Measurements from ENCODE around the gene RNF135.
"Not testable (repeated sequence)": the region's sequence is repeated elsewhere in the genome, so short reads cannot be mapped to it uniquely, and the experiment has no call there.

Gene RNF135

DNA sequence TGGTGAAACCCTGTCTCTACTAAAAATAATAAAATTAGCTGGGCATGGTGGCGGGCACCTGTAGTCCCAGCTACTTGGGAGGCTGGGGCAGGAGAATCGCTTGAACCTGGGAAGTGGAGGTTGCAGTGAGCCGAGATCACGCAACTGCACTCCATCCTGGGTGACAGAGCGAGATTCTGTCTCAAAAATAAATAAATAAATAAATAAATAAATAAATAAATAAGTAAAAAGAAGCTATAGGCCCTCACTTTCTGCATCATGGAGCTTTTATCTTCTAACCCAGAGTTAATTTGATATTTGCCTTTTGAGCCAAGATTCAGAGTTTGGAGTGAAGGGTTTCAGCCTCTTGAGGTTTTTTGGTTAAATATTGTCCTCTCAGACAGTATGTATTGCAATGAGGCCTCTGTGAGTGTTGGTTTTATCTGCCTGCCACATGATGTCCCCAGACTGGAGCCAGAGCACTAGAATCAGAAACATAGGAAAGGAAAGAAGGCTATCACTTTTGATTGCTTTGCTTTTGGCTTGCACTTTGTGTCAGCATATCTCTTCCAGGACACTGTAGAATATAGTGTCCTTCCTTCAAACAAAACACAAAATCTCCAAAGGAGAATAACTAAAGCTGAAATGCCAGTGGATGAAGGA lies 32.5 kb downstream of the RNF135 start:
- DNase-seq (ENCODE audit: low spot score) = no peak

DNA sequence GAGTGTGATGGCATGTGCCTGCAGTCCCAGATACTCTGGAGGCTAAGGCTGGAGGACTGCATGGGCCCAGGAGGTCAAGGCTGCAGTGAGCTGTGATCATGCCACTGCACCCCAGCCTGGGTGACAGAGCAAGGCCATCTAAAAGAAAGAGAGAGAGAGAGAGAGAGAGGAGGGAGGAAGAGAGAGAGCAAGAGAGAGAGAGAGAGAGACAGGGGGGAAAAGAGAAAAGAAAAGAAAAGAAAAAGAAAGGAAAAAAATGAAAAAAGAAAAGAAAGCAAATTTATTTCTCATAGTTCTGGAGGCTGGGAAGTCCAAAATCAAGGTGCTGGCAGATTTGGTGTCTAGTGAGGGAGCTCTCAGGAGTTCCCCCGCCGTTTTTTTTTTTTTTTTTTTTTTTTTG lies 33.3 kb downstream of the RNF135 start:
- DNase-seq (ENCODE audit: low spot score) = no peak

DNA sequence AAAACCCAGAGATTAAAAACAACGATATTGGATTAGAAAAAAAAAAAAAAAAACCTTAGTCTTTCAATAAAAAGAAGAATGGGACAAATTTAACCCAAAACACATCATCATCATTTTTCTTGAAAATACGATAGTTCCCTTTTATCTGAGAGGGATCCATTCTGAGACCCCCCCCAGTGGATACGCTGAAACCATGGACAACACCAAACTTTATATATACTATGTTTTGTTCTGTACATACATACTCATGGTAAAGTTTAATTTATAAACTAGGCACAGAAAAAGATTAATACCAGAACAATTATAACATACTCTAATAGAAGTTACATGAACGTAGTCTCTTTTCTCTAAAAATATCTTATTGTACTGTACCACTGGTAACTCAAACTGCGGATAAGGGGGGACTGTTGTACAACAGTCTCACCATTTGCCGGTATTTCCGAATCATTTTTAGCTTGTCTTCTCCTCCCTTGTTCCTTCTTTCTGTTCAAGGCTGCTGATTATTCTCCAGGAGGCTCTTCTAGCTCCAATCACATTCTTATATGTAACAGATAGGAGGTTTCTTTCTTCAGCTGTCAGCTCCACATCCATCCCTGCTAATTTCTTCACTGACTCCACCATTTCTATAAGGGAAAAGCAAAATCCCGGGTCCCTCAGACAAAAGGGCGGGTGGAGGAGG lies 37.0 kb downstream of the RNF135 start:
- no peak for DNase-seq (ENCODE audit: low spot score)

DNA sequence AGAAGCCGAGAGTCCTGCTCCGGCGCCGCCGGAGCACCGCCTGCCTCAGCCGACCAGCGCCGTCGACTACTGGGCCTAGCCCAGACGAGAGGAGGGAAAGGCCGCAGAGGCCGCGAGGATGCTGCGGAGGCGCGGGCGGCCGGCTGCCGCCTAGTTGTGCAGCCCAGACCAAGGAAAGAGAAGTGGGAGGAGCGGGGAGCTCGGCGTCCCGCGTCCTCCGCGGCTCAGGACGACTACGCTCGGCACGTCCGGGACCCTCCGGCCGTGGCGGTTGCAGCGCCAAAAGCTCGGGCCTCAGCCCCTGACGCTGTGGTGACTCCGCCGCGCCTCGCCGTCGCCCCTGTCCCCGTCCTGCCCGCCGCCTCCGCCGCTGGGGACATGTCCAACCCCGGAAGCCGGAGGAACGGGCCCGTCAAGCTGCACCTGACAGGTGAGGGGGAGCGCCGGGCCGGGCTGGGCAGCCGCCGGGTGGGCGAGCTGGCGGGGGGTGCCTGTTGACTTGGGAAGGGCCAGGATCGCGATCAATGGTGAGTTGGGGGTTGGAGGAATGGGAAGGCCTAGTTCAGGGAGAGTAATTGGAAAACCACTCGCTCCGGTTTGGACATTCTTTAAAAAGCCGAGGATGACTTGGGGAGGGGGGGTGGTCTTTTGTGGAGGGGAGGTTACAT lies 37.7 kb downstream of the RNF135 start:
- peak; percentile 65 for DNase-seq (ENCODE audit: low spot score)

DNA sequence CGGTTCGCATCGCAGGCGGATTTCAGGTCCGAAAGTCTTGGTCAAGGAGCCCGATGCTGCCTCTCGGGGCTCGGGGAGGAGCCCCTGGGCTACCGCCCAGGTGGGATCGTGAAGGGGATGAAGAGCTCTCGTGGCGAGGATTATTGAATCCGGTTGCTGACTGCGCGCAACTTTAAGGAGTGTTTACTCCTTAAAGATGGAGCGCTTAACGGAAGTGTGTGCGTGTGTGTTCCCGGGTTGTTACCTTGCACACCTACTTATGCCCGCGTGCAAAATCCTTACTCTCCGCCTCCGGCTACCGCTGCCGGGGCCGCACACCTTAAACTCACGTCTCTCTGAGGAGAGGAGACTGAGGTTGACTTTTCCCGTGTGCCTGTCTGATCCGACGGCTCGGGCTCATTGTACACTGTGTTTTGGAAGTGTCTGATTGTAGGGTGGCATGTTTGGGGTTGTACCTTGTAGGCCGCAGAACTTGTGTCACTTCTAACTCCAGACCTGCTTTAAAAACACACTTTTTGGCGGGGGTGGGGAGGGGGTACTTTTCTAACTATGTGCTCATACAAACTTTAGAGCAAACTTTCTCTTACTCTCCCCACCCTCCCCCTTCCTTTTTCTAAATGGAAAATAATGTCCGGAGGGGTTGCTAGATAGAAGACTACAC lies 38.3 kb downstream of the RNF135 start:
- DNase-seq (ENCODE audit: low spot score) = not testable (repeated sequence)

DNA sequence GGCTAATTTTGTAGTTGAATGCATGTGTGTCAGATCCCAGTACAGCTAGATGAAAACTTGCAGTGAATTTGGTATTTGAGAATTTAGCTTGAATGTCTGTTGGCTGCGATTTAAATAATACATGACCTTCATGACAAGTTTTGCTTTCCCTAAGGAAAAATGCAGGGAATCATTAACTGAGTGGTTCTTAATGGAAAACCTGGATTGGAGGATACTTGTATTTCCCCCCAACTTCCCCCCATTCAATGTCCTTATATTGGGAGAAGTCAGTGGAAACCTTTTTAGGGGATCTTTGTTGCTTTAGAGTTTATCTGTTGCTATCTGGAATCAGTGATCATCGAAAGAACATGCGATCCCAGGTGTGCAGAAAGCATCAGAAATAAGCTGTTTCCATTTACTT lies 39.2 kb downstream of the RNF135 start:
- DNase-seq (ENCODE audit: low spot score) = not testable (repeated sequence)

DNA sequence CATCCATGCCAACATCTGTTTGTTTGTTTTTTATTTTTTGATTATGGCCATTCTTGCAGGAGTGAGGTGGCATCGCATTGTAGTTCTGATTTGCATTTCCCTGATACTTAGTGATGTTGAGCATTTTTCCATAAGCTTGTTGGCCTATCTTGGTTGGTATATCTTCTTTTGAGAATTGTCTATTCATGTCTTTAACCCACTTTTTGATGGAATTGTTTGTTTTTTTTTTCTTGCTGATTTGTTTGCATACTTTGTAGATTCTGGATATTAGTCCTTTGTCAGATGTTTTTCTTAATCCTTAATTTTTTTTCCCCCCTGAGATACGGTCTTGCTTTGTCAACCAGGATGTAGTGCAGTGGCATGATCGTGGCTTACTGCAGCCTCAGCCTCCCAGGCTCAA lies 43.0 kb downstream of the RNF135 start:
- DNase-seq (ENCODE audit: low spot score) = no peak

DNA sequence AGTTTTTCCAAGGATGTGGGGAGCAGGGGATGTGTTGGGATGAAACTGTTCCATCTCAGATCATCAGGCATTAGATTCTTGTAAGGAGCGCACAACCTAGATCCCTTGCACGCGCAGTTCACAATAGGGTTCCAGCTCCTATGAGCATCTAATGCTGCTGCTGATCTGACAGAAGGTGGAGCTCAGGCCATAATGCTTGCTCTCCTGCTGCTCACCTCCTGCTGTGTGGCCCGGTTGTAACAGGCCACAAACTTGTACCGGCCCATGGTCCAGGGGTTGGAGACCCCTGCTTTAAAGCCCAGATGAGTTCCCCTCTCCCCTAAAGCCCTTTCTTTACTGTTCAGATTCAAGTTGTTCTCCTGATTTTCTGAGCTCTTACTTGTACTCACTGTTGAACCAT lies 44.8 kb downstream of the RNF135 start:
- no peak for DNase-seq (ENCODE audit: low spot score)

DNA sequence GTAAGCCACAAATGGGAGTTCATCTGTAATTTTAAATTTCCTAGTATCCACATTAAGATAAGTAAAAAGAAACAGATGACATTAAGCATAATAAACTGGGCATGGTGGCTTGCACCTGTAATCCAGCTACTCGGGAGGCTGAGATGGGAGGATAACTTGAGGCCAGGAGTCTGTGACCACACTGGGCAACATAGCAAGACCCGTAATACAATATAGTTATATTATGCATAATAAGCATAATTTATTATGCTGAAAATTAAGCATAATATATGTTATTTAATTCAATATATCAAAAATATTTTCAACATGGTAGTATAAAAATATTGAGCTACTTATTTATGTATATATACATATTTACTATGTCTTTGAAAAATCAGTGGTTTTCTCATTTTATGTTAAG lies 48.2 kb downstream of the RNF135 start:
- DNase-seq (ENCODE audit: low spot score) = no peak

DNA sequence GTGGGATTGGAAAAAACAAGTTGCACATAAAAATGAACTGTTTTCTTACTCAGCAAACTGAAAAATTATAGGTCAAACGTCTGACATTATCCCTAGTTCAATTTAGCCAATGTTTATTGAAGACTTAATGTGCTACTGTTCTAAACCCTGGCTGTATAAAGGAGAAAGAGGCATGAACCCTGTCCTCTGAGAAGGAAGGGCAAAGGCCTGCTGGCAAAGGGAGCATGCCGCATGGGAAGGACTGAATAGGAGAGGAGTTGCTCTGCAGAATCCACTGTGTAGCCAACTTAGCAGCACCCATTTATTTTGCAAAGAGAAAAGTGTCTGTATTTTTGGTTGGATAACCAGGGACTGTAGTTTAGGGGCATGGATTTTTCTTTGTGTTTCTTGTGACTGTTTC lies 52.3 kb downstream of the RNF135 start:
- not testable (repeated sequence) for DNase-seq (ENCODE audit: low spot score)

DNA sequence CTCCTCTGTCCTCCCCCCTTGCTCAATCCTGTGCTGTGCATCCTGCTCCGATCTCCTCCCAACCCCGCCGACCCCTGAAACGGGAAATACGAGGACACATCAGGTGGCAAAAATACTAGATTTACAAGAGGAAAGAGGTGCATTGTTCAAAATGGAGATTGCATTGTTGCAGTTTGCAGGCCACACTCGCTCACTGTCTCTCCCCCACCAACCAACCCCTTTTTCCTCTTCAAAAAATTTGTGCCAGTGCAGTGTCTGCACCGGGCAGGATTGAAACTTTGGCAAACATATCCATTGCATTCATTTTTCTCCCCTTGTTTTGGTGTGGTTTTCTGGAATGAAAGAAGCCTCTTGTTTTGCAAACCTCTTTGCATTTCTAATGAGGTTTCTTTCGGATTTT lies 61.0 kb downstream of the RNF135 start:
- no peak for DNase-seq (ENCODE audit: low spot score)

DNA sequence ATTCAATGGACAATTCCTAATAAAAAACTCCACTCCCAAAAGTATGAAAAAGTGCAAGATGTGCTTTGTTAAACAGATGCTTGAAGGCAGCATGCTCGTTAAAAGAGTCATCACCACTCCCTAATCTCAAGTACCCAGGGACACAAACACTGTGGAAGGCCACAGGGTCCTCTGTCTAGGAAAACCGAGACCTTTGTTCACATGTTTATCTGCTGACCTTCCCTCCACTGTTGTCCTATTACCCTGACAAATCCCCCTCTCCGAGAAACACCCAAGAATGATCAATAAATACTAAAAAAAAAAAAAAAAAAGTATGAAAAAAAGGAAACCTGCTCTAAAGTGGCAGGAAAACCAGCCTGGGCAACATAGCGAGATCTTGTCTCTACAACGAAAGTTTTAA lies 64.8 kb downstream of the RNF135 start:
- DNase-seq (ENCODE audit: low spot score) = not testable (repeated sequence)

DNA sequence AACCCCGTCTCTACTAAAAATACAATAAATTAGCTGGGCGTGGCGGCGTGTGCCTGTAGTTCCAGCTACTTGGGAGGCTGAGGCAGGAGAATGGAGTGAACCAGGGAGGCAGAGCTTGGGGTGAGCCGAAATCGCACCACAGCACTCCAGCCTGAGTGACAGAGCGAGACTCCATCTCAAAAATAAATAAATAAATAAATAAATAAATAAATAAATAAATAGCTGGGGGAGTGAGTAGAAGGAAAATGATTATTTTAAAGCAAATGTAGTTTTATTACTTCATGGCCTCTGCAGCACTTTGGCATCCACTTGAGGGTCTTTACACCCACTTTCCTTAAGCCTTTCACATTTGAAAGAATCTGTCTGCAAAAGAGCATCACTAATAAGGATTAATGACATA lies 70.0 kb downstream of the RNF135 start:
- DNase-seq (ENCODE audit: low spot score) = not testable (repeated sequence)

DNA sequence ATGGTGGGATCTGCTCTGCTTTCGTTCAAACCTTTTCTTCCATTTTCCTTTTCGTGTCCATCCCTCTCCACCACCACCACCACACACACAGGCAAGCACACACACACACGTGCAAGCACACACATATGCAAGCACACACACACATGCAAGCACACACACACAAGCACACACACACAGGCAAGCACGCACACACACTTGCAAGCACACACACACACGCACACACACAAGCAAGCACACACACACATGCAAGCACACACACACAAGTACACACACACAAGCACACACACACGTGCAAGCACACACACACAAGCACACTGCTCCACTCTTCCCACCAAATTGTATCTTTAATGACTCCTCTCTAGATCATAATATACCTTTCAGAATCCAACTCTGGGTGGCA lies 71.5 kb downstream of the RNF135 start:
- not testable (repeated sequence) for DNase-seq (ENCODE audit: low spot score)

DNA sequence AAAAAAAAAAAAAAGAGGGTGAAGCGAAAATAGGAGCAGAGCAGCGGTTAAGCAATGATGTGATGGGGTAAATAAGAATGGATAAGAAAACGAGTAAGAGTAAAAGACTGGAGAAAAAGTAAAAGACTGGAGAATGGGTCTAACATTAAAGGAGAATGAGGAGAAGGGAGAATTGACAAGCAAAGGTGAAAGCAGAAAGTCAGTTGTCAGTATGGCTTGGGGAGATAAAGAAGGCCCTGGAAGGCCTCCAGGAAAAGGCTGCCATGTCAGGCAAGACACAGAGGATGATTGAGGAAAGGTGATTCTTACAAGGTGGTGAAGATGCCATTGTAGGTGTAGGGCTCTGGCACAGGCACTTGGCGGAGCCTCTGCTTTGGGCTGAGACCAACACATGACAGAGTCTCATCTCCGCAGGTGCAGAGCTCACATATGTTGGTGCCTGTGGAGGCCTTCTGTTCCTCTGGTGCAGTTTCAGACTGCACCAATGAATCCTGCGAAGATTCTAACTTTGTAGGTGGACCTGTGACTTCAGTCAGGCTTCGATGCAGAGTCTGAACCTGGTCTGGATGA lies 76.1 kb downstream of the RNF135 start:
- DNase-seq (ENCODE audit: low spot score) = not testable (repeated sequence)

DNA sequence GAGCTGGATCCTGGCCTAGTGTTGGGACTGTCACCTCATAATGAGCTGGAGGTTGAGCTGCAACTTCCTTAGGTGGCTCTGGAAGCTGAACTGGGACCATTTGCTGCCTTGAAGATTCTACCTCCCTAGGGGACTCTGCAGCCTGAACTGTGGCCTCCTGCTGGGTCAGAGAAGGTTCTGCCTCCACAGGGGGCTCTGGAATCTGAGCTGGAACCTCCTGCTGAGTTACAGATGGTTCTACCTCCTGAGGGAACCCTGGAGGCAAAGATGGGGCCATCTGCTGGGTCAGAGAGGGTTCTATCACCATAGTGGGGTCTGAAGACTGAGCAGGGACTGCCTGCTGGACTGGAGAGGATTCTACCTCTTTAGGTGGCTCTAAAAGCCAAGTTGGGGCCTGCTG lies 77.3 kb downstream of the RNF135 start:
- no peak for DNase-seq (ENCODE audit: low spot score)

DNA sequence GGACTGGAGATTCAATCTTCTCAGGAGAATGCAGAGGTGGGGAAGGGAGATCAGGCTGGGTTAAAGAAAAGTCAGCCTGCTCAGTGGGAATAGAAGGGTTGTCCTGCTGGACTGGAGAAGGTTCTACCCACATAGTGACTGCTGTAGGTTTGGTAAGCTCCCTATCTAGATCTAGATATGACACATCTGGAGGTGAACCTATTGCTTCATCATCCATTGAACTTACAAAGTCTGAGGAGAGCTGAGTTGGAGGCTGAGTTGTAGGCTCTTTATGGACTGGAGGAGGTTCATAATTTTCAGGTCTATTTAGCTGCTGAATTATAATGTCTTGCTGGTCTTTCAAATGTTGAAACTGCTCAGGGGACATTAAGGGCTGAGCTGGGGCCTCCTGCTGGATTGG lies 77.9 kb downstream of the RNF135 start:
- no peak for DNase-seq (ENCODE audit: low spot score)

All from HuH-7 (cell line).